ENCODE results near the gene CACNA1S. TPM values are rescaled to one million over a fixed set of nuclear protein-coding genes. Genes with fewer than 3 reads are reported as not detected.

The CACNA1S gene
- total RNA-seq, 2 donors from 2014 or later = not detected

DNA sequence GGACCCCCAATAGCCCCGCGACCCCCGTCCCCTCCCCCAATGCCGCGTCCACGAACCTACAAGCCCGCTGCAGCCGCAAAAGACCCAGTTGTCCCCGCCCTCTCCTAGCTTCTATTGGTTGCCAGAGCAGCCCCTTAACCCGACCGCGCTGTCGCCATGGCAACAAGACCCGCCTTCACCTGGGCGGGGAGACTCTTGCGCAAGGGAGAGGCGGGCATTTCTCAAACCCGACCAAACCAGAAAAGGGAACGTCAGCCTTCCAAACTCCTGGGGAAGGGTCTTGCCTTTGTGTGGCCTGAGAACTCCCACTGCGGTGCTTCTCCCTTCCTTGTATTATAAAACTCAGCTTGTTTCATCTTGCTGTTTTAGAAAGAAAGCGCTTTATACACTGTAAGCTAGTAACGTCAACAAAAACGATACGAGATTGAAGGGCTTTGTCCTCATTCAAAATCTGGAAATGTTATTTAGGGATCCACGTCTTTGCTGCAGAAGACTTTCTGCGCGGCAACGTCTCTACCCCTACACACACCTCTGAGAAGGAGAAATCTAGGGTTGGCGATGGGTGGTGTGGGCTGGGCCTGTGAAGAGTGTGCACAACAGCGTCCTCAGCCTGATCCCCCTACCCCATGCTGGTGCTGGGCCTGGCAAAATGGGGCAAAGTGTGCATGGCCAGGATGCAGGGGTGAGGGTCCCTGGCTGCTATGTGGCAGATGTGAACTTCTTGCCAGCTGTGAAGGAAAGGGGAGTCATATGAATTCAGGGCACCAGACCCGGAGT, 42.4 kb upstream of the CACNA1S start, which contains the start of gene TMEM9:
TSS of gene TMEM9 (minus strand) at position 86 of the 777 bp plus-strand sequence. CDS start 551 bp downstream, outside the sequence.
- DNase-seq (ENCODE audit: low spot score) (peak; percentile 92), ATAC-seq (ENCODE audit: insufficient number of reproducible peaks, low FRiP score, low read depth) (peak; percentile 90)
- Histone ChIP-seq H3K4me1 (ENCODE audit: control insufficient read depth in 1 of 2, low read depth in 2 of 2) (peaks cover 9 to 18% of the 10 kb centered on the region in 2 donors), H3K9me3 (no peaks in the 10 kb centered on the region), H3K27ac (peak within 1 kb of the TSS in 1 of 2 donors; percentile 65), H3K27me3 (replicated peaks; ENCODE audit: insufficient read depth) (no peaks in the 10 kb centered on the region), H3K36me3 (no peaks in the 10 kb centered on the region), H3K4me3 (peak within 1 kb of the TSS; percentile 86)
- TF ChIP-seq, protein P1, sequence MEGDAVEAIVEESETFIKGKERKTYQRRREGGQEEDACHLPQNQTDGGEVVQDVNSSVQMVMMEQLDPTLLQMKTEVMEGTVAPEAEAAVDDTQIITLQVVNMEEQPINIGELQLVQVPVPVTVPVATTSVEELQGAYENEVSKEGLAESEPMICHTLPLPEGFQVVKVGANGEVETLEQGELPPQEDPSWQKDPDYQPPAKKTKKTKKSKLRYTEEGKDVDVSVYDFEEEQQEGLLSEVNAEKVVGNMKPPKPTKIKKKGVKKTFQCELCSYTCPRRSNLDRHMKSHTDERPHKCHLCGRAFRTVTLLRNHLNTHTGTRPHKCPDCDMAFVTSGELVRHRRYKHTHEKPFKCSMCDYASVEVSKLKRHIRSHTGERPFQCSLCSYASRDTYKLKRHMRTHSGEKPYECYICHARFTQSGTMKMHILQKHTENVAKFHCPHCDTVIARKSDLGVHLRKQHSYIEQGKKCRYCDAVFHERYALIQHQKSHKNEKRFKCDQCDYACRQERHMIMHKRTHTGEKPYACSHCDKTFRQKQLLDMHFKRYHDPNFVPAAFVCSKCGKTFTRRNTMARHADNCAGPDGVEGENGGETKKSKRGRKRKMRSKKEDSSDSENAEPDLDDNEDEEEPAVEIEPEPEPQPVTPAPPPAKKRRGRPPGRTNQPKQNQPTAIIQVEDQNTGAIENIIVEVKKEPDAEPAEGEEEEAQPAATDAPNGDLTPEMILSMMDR (IDR thresholded peaks at IDR 0.05) = no peak

DNA sequence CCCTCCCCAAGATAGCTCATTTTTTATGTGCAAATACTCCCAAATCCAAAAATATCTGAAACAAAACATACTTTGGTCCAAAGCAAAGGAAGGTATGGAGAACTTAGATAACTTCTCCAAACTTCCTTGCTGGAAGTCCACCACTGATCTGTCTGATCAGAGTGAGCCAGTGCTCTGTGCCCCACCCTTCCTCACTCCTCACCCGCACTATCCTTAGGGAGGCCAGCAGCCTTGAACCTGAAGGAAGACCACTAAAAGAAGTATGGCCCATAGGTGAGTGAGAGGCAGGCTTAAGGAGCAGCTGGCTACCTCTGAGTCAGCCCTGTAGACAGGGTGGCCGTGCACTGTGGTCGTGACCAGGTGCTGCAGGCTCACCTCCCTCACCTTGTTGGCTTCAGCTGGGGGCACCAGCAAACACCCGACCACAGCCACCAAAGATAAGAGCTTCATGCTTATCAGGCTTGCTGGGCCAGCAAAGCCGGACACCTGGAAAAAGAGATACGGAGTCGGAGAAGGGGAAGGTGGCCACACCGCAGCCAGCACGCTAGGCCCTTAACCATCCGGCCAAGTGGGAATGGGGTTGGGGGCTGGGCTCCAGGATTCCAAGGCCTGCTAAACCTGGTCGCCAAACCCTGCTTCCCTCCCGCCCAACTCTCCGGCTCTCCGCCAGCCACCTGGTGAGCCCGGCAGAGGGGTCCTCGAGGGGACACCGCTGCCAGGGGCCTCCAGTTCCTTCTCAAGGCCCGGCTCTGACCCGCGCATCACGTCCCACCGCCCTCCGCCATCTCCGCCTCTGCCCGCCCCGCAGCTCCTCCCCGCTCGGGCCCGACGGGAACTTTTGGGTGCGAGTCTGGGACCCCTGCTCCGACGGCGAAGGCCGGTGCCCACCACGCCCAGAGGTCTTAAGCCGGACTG, 41.5 kb upstream of the CACNA1S start:
- peak overlapping the region in 1 of 2 donors; percentile 65 for H3K27ac ChIP-seq
- ATAC-seq (ENCODE audit: insufficient number of reproducible peaks, low FRiP score, low read depth) (peak; percentile 52), DNase-seq (ENCODE audit: low spot score) (no peak)
- TF ChIP-seq, protein P1 (IDR thresholded peaks at IDR 0.05) = no peak
- peaks cover 1% of the 10 kb centered on the region for H3K36me3 ChIP-seq
- peak overlapping the region; percentile 86 for H3K4me3 ChIP-seq
- H3K27me3 ChIP-seq (replicated peaks; ENCODE audit: insufficient read depth) = no peaks in the 10 kb centered on the region
- peaks cover 9 to 18% of the 10 kb centered on the region in 2 donors for H3K4me1 ChIP-seq (ENCODE audit: control insufficient read depth in 1 of 2, low read depth in 2 of 2)
- no peaks in the 10 kb centered on the region for H3K9me3 ChIP-seq

DNA sequence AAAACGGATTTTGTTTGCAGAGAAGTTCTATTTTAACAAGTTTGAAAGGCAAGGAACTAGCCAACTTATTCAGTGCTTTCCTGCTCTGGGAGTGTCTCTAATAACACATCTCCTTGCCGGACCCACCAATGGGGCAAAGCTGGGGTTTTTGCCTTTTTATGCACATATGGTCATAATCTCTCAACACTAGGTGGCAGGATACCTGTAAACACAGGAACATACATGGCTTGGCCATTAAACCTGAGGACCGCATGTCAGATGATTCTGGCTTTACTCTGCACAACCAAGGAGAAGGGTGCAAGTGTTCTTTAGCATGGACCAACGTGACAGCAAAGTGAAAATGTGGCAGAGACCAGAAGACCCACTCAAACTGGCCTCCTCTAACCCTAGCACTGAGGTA, 37.2 kb upstream of the CACNA1S start:
- TF ChIP-seq, protein P1 (IDR thresholded peaks at IDR 0.05) = no peak
- Histone ChIP-seq H3K27me3 (replicated peaks; ENCODE audit: insufficient read depth) (no peaks in the 10 kb centered on the region), H3K9me3 (no peaks in the 10 kb centered on the region), H3K36me3 (peaks cover 17% of the 10 kb centered on the region), H3K27ac (no peak overlapping the region), H3K4me3 (no peak overlapping the region), H3K4me1 (ENCODE audit: control insufficient read depth in 1 of 2, low read depth in 2 of 2) (peaks cover 6 to 14% of the 10 kb centered on the region in 2 donors)
- no peak for ATAC-seq (ENCODE audit: insufficient number of reproducible peaks, low FRiP score, low read depth)
- DNase-seq (ENCODE audit: low spot score) = no peak

DNA sequence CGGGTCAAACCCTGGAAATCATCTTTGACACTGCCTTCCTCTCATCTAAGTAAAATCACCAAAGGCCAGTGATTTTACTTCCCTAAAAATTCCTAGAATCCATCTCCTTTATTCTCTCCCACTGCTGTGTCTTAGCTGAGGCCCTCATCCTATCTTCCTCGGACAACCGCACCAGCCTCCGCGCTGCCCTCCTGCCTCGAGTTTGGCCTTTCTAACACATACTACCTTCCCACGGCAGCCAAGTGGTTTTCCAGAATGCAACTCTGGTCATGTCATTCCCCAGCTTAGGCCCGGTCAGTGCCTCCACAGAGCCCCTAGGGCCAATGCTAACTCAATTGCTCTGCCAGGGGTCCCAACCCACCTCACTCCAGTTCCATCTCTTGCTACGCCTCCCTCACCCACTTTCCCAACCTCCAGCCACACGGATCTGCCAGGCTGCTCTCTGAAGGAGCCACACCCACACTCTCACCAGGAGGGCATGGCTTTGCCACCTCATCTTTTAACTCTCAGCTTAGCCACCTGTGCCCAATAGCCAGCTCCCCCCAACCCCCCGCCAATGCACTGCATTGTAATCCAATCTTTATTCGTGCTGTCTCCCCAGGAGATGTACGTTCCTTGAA, 35.3 kb upstream of the CACNA1S start:
- TF ChIP-seq, protein P1 (IDR thresholded peaks at IDR 0.05) = no peak
- Histone ChIP-seq H3K27me3 (replicated peaks; ENCODE audit: insufficient read depth) (no peaks in the 10 kb centered on the region), H3K36me3 (peaks cover 23% of the 10 kb centered on the region), H3K4me1 (ENCODE audit: control insufficient read depth in 1 of 2, low read depth in 2 of 2) (peaks cover 0 to under 1% of the 10 kb centered on the region in 2 donors), H3K27ac (no peak overlapping the region), H3K9me3 (no peaks in the 10 kb centered on the region), H3K4me3 (no peak overlapping the region)
- ATAC-seq (ENCODE audit: insufficient number of reproducible peaks, low FRiP score, low read depth) = no peak
- no peak for DNase-seq (ENCODE audit: low spot score)

Measured in thoracic aorta (tissue), 2 donors.